Lower lobe of right lung (tissue), 2 donors: ENCODE measurements around the gene RGL3. TPM values are rescaled to one million over a fixed set of nuclear protein-coding genes. Genes with fewer than 3 reads are reported as not detected.
"Not testable (repeated sequence)": the region's sequence is repeated elsewhere in the genome, so short reads cannot be mapped to it uniquely, and the experiment has no call there.

Source experiments
- ATAC-seq, 2 donors: fragments of 200-7000 bp; cut with Tn5 transposase; one replicate each; pipeline ENCODE4 v1.9.1; 2020 to 2022; ENCODE audit warnings: mild to moderate bottlenecking in 2 of 2, moderate library complexity in 2 of 2
- DNase-seq: peaks from one replicate; pipeline ENCODE4 v3.0.0-alpha.2; 2020
- H3K27ac ChIP-seq: fragments of 200-600 bp; one replicate; pipeline ENCODE4 v1.8.0; 2022
- H3K27me3 ChIP-seq: fragments of 200-600 bp; one replicate; pipeline ENCODE4 v1.8.0; 2022; ENCODE audit warnings: low read depth
- H3K36me3 ChIP-seq: fragments of 200-600 bp; one replicate; pipeline ENCODE4 v1.8.0; 2022; ENCODE audit warnings: mild to moderate bottlenecking
- H3K4me1 ChIP-seq: fragments of 200-600 bp; one replicate; pipeline ENCODE4 v1.8.0; 2022
- H3K4me3 ChIP-seq: fragments of 200-600 bp; one replicate; pipeline ENCODE4 v1.8.0; 2022; ENCODE audit warnings: mild to moderate bottlenecking
- H3K9me3 ChIP-seq: fragments of 200-600 bp; one replicate; pipeline ENCODE4 v1.8.0; 2022
- CTCF ChIP-seq: fragments of 200-600 bp; IDR thresholded peaks from one replicate; pipeline ENCODE4 v1.8.0; 2022; ENCODE audit warnings: antibody characterized with exemption, mild to moderate bottlenecking
- intact Hi-C: fragments of 100-400 bp; cut with DNase I; formaldehyde crosslinking; loops from one replicate; pipeline ENCODE4 v1.11.0; 2022
- long read RNA-seq: library from polyadenylated mRNA; unstranded; transcript quantifications from one replicate; pipeline ENCODE4 v2.0.0, GENCODE V29; 2021
- total RNA-seq: library from RNA; stranded (reverse); fragmentation: NEBNext Ultra II Directional; extraction: Animal tissue kit (Norgen Biotek cat#: 25700); gene quantifications from one replicate; pipeline ENCODE4 v1.2.1, GENCODE V29; 2021
- donor health status: DM: no; HTN: yes; CAD: no; lungs with severe emphysema.

RGL3 gene, protein sequence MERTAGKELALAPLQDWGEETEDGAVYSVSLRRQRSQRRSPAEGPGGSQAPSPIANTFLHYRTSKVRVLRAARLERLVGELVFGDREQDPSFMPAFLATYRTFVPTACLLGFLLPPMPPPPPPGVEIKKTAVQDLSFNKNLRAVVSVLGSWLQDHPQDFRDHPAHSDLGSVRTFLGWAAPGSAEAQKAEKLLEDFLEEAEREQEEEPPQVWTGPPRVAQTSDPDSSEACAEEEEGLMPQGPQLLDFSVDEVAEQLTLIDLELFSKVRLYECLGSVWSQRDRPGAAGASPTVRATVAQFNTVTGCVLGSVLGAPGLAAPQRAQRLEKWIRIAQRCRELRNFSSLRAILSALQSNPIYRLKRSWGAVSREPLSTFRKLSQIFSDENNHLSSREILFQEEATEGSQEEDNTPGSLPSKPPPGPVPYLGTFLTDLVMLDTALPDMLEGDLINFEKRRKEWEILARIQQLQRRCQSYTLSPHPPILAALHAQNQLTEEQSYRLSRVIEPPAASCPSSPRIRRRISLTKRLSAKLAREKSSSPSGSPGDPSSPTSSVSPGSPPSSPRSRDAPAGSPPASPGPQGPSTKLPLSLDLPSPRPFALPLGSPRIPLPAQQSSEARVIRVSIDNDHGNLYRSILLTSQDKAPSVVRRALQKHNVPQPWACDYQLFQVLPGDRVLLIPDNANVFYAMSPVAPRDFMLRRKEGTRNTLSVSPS
- 55.8 TPM for total RNA-seq
- long read RNA-seq, partial matches to known transcripts: 19 of 42 reads
- long read RNA-seq, other reads (novel, unspliced or antisense): 17 of 42 reads

GRCh38 chr19:11418549-11419506 lies at the start of gene RGL3:
Gene RGL3, minus strand, starts transcription at chr19:11419314. Its CDS starts 36 bp downstream, at chr19:11419278.
- intact Hi-C loops: no loop called here
- Histone ChIP-seq H3K4me1 (peaks cover 48% of the 10 kb centered on the region), H3K36me3 (no peaks in the 10 kb centered on the region), H3K9me3 (no peaks in the 10 kb centered on the region), H3K4me3 (peak within 1 kb of the TSS; percentile 69), H3K27me3 (peaks cover 42% of the 10 kb centered on the region), H3K27ac (peak within 1 kb of the TSS; percentile 76)
- ATAC-seq (peak; percentile 65 to 80), DNase-seq (peak; percentile 67)
- TF ChIP-seq CTCF: no peak

GRCh38 chr19:11468266-11468845 lies 49.2 kb upstream of the RGL3 start:
- H3K9me3 ChIP-seq, H3K27me3 ChIP-seq, H3K36me3 ChIP-seq, H3K4me3 ChIP-seq, DNase-seq, ATAC-seq, intact Hi-C loops, H3K4me1 ChIP-seq, H3K27ac ChIP-seq: not testable (repeated sequence)

- ATAC-seq: no peak
- TF ChIP-seq CTCF: no peak
- intact Hi-C loops: no loop called here
- no peak for DNase-seq
- Histone ChIP-seq H3K9me3 (no peaks in the 10 kb centered on the region), H3K27ac (no peak overlapping the region), H3K36me3 (no peaks in the 10 kb centered on the region), H3K4me3 (no peak overlapping the region), H3K4me1 (no peaks in the 10 kb centered on the region), H3K27me3 (no peaks in the 10 kb centered on the region)
Measured at GRCh38 chr19:11465600-11465999, 46.5 kb upstream of the RGL3 start.

DNA sequence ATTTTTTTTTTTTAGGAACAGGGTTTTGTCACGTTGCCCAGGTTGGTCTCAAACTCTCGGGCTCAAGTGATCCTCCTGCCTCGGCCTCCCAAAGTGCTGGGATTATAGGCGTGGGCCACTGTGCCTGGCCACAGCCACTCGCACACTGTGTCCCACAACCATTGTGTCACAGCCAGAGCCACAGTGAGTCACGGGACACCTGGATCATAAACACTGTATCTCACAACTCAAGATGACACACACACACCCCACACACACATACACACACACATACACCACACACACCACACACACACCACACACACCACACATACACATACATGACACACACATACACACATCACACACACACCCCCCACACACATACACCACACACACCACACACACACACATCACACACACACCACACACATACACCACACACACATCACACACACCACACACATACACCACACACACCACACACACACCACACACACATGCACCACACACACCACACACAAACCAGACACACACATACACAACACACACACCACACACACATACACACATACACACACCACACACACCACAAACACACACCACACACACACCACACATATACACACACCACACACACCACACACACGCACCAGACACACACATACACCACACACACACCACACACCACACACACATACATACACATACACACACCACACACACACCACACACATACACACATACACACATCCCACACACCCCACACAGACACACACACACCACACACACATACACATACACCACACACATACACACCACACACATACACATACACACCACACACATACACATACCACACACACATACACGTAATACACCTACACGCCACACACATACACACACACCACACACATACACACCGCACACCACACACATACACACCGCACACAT lies 45.5 kb upstream of the RGL3 start:
- DNase-seq (no peak), ATAC-seq (peak in 1 of 2 donors; percentile 19)
- TF ChIP-seq CTCF: no peak
- H3K36me3 ChIP-seq: no peaks in the 10 kb centered on the region
- no peaks in the 10 kb centered on the region for H3K9me3 ChIP-seq
- no peaks in the 10 kb centered on the region for H3K4me1 ChIP-seq
- no peak overlapping the region for H3K27ac ChIP-seq
- H3K27me3 ChIP-seq: peaks cover 4% of the 10 kb centered on the region
- no peak overlapping the region for H3K4me3 ChIP-seq
- intact Hi-C loops: no loop called here

GRCh38 chr19:11463391-11463790 lies 44.3 kb upstream of the RGL3 start:
- Histone ChIP-seq H3K27me3 (peaks cover 6% of the 10 kb centered on the region), H3K36me3 (no peaks in the 10 kb centered on the region), H3K27ac (no peak overlapping the region), H3K9me3 (no peaks in the 10 kb centered on the region), H3K4me1 (no peaks in the 10 kb centered on the region), H3K4me3 (no peak overlapping the region)
- no peak for DNase-seq
- no peak for TF ChIP-seq CTCF
- intact Hi-C loops: no loop called here
- no peak for ATAC-seq
